Stimulated activated effector memory CD8-positive, alpha-beta T cell treated with anti-CD3 and anti-CD28 coated beads, Interleukin-12 subunit alpha, Interleukin-12 subunit beta, amount 100 ng/mL, for 72 hours (primary cell): Measurements from ENCODE around the gene HSPB1.

Experiments used
- ATAC-seq: fragments of 150-1000 bp; cut with Tn5 transposase; 2 replicates; pipeline ENCODE4 v1.10.0; 2021
- DNase-seq, 2 donors: peaks; one replicate each; pipeline ENCODE4 v3.0.0; 2021 to 2022; ENCODE audit warnings: low spot score in 2 of 2
- H3K27ac Mint-ChIP-seq: one replicate; pipeline ENCODE4 v1.8.0; 2022; ENCODE audit warnings: mild to moderate bottlenecking, mixed read lengths
- H3K36me3 Mint-ChIP-seq: one replicate; pipeline ENCODE4 v1.8.0; 2022; ENCODE audit warnings: mild to moderate bottlenecking, mixed read lengths
- H3K4me1 Mint-ChIP-seq: one replicate; pipeline ENCODE4 v1.8.0; 2022; ENCODE audit warnings: mixed read lengths
- H3K4me3 Mint-ChIP-seq: one replicate; pipeline ENCODE4 v1.8.0; 2022; ENCODE audit warnings: mild to moderate bottlenecking, mixed read lengths
- H3K9me3 Mint-ChIP-seq: one replicate; pipeline ENCODE4 v1.8.0; 2022; ENCODE audit warnings: mixed read lengths

The HSPB1 gene

DNA sequence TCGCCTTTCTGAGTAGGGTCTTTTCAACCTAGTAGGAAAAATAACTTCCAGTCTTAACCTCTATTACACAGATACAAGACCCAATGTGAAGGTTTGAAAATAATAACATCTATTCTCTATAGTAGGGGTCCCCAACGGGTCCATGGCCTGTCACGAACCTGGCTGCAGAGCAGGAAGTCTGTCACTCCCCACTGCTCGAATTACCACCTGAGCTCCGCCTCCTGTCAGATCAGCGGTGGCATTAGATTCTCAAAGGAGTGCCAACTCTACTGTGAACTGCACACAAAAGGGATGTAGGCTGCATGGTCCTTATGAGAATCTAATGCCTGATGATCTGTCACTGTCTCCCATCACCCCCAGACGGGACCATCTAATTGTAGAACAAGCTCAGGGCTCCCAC is 48.9 kb downstream of the HSPB1 start:
- H3K27ac Mint-ChIP-seq, result peak overlapping the region; percentile 26
- ATAC-seq (no peak), DNase-seq (no peak)
- H3K4me1 Mint-ChIP-seq, result peaks cover 67% of the 10 kb centered on the region
- H3K9me3 Mint-ChIP-seq, result no peaks in the 10 kb centered on the region
- no peak overlapping the region for H3K4me3 Mint-ChIP-seq
- peaks cover 98% of the 10 kb centered on the region for H3K36me3 Mint-ChIP-seq

DNA sequence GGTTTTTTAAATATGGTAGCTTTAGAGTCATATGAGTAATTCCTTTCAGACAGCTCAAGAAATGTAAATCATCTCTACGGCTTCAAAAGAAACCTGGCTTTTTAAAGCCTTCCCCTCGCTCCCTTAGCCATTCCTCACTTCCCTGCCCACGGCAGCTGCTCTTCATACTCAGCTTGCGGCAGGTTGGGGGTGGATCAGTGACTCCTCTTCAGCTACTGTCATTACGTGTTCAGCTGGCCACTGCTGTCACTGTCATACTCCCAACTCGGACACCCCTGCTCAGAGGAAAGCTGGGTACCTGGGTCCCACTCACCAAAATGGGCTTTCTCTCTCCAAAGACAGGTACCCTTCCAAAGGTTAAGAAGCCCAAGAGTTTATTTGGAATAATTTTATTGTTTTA is 49.7 kb downstream of the HSPB1 start:
- peak overlapping the region; percentile 26 for H3K27ac Mint-ChIP-seq
- DNase-seq, result no peak
- peaks cover 98% of the 10 kb centered on the region for H3K36me3 Mint-ChIP-seq
- ATAC-seq, result peak; percentile 52
- H3K9me3 Mint-ChIP-seq, result no peaks in the 10 kb centered on the region
- peaks cover 64% of the 10 kb centered on the region for H3K4me1 Mint-ChIP-seq
- H3K4me3 Mint-ChIP-seq, result no peak overlapping the region

DNA sequence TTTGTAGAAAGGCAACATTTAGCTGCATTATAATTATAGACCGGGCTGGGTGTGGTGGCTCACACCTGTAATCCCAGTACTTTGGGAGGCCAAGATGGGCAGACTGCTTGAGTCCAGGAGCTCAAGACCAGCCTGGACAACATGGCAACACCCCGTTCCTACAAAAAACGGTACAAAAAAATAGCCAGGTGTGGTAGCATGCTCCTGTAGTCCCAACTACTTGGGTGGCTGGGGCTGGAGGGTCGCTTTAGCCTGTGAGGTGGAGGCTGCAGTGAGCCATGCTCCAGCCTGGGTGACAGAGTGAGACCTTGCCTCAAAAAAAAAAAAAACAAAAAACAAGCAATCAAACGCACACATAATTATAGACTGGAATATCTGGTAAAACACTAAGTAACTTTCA is 51.3 kb downstream of the HSPB1 start:
- H3K9me3 Mint-ChIP-seq, result no peaks in the 10 kb centered on the region
- no peak overlapping the region for H3K4me3 Mint-ChIP-seq
- peaks cover 95% of the 10 kb centered on the region for H3K36me3 Mint-ChIP-seq
- H3K4me1 Mint-ChIP-seq, result peaks cover 64% of the 10 kb centered on the region
- no peak for DNase-seq
- H3K27ac Mint-ChIP-seq, result no peak overlapping the region
- ATAC-seq, result no peak
